ENCODE results near the gene PLCD3.

GRCh38 chr17:45081047-45081703 is 51.1 kb downstream of the PLCD3 start:
- TF ChIP-seq POLR2AphosphoS5 (IDR thresholded peaks at IDR 0.05; ENCODE audit: low read depth, low read length), result no peak
- TF ChIP-seq REST (IDR thresholded peaks at IDR 0.05; ENCODE audit: insufficient read depth in 1 of 2, low read depth in 2 of 2, low read length in 2 of 2), result no peak
- no peak for TF ChIP-seq SIN3A (IDR thresholded peaks at IDR 0.05; ENCODE audit: borderline replicate concordance, insufficient read depth, low read length)
- TF ChIP-seq TAF1 (IDR thresholded peaks at IDR 0.05; ENCODE audit: borderline replicate concordance, insufficient read depth, low read length), result no peak

Measured in PFSK-1 (cell line).